Transverse colon (tissue), 4 donors: ENCODE data around the gene CAB39L. TPM values are rescaled to one million over a fixed set of nuclear protein-coding genes. Genes with fewer than 3 reads are reported as not detected.

Experiments
- DNase-seq: peaks from one replicate; pipeline ENCODE4 v3.0.0-alpha.2; 2019
- H3K27ac ChIP-seq, 4 donors: fragments of 200-600 bp; sonication (generic); 2 replicates each; pipeline ENCODE4 v1.5.1; 2016 to 2018; ENCODE audit warnings: inconsistent platforms in 4 of 4
- H3K27me3 ChIP-seq: fragments of 200-600 bp; sonication (generic); 2 replicates; pipeline ENCODE4 v1.5.1; 2017; ENCODE audit warnings: inconsistent platforms
- H3K36me3 ChIP-seq, 4 donors: fragments of 200-600 bp; sonication (generic); 2 replicates each; pipeline ENCODE4 v1.5.1; 2017 to 2019; ENCODE audit warnings: inconsistent platforms in 4 of 4
- H3K4me1 ChIP-seq, 4 donors: fragments of 200-600 bp; sonication (generic); 2 replicates each; pipeline ENCODE4 v1.5.1; 2017 to 2020; ENCODE audit warnings: inconsistent platforms in 4 of 4
- H3K4me3 ChIP-seq, 4 donors: fragments of 200-600 bp; sonication (generic); 1 replicate in 1 of 4; 2 replicates in 3 of 4; pipeline versions ENCODE4 v1.5.1 to v1.6.1; 2017 to 2019; ENCODE audit warnings: inconsistent platforms in 4 of 4
- H3K9me3 ChIP-seq, 2 donors: fragments of 200-600 bp; sonication (generic); 2 replicates each; pipeline ENCODE4 v1.5.1; 2017 to 2019; ENCODE audit warnings: inconsistent platforms in 2 of 2
- EP300 ChIP-seq: sonication (generic); formaldehyde crosslinking; IDR thresholded peaks from one replicate; pipeline ENCODE4 v1.6.1; 2017; ENCODE audit warnings: antibody characterized with exemption, low read depth
- POLR2A ChIP-seq: fragments of 450-650 bp; IDR thresholded peaks from one replicate; pipeline ENCODE4 v1.6.1; 2016; ENCODE audit warnings: antibody characterized with exemption, mild to moderate bottlenecking, moderate library complexity
- POLR2AphosphoS5 ChIP-seq, 3 donors: sonication (generic); formaldehyde crosslinking; IDR thresholded peaks; one replicate each; pipeline ENCODE4 v1.6.1; 2016; ENCODE audit warnings: antibody characterized with exemption in 3 of 3
- WGBS, 2 donors: methylation state at CpG; one replicate each; pipeline ENCODE4 v1.1.5; 2018; ENCODE audit warnings: low coverage in 1 of 2; 5-methylcytosine and 5-hydroxymethylcytosine counted together
- in situ Hi-C, 4 donors: fragments of 200-750 bp; cut with MboI; loops; one replicate each; pipeline versions ENCODE4 v1.15.0 to v1.15.1; 2017; ENCODE audit warnings: low sequenced_read_pairs in 3 of 4, low pct_ligation_motif_present in 1 of 4, low pct_unique_long_range_greater_than_20kb in 1 of 4
- intact Hi-C: fragments of 100-400 bp; cut with DNase I; formaldehyde crosslinking; loops from one replicate; pipeline ENCODE4 v1.15.1; 2023; ENCODE audit warnings: low total_unique reads
- total RNA-seq, 4 donors: library from RNA; depleted of rRNA; stranded (reverse); fragments of >200 nt; gene quantifications; one replicate each; pipeline ENCODE4 v1.1.0, GENCODE V29; 2016
- TF ChIP-seq, protein P1 (sequence below), 5 experiments: fragments of 200-600 bp in 3 of 5; fragments of 450-650 bp in 2 of 5; sonication (generic) in 3 of 5; IDR thresholded peaks; 1 replicate in 2 of 5; 2 replicates in 3 of 5; pipeline ENCODE4 v1.5.1; 2016 to 2017; ENCODE audit warnings: antibody characterized with exemption in 5 of 5, inconsistent platforms in 3 of 5, mild to moderate bottlenecking in 2 of 5, moderate library complexity in 1 of 5

The CAB39L gene
- total RNA-seq, 4 donors from 2014 or later, result 23.5 to 36.7 (median 25.4) TPM

DNA sequence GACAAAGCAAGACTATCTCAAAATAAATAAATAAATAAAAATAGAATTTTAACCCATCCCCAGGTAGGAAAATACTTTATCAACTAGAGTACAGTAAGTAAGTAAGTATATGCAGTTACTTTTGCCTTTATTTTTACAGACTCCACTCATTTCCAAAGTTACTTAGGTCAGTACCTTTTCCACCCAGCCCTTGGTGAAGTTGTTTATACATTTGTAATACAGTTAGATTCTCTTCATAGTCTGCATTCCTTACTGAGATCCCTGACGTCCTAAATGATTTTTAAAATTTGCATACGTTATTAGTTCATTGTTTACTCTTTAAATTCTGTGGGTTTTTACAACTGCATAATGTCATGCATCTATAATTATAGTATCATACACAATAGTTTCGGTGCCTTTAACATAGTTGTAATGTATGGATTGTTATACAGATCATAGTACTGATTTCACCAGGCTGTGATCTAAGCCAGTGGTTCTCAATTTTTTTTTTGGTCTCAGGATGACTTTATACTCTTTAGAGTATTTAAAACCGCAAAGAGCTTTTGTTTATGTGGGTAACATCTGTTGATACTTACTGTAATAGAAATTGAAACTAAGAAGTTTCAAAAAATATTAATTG, 10.6 kb upstream of the CAB39L start:
- H3K27me3 ChIP-seq, result no peaks in the 10 kb centered on the region
- in situ Hi-C loops, result no loop called here

GRCh38 chr13:49453465-49453864, 9.6 kb upstream of the CAB39L start:
- DNase-seq, result no peak
- TF ChIP-seq, protein P1, sequence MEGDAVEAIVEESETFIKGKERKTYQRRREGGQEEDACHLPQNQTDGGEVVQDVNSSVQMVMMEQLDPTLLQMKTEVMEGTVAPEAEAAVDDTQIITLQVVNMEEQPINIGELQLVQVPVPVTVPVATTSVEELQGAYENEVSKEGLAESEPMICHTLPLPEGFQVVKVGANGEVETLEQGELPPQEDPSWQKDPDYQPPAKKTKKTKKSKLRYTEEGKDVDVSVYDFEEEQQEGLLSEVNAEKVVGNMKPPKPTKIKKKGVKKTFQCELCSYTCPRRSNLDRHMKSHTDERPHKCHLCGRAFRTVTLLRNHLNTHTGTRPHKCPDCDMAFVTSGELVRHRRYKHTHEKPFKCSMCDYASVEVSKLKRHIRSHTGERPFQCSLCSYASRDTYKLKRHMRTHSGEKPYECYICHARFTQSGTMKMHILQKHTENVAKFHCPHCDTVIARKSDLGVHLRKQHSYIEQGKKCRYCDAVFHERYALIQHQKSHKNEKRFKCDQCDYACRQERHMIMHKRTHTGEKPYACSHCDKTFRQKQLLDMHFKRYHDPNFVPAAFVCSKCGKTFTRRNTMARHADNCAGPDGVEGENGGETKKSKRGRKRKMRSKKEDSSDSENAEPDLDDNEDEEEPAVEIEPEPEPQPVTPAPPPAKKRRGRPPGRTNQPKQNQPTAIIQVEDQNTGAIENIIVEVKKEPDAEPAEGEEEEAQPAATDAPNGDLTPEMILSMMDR (IDR thresholded peaks at IDR 0.05), result no peak
- TF ChIP-seq POLR2A (no peak), EP300 (no peak), POLR2AphosphoS5 (IDR thresholded peaks at IDR 0.05) (no peak)
- WGBS, 2 donors, result 57 to 70% methylated on average over 5 to 7 of the region's 7 CpGs
- no peaks in the 10 kb centered on the region for H3K36me3 ChIP-seq
- no peak overlapping the region for H3K27ac ChIP-seq
- no peak overlapping the region for H3K4me3 ChIP-seq
- intact Hi-C loops (no loop called here), in situ Hi-C loops (no loop called here)
- peaks cover 0 to 39% (median 1%) of the 10 kb centered on the region in 4 donors for H3K4me1 ChIP-seq
- no peaks in the 10 kb centered on the region for H3K9me3 ChIP-seq
- no peaks in the 10 kb centered on the region for H3K27me3 ChIP-seq

More for the DNA sequence above, 10.6 kb upstream of the CAB39L start:
- intact Hi-C loops, result no loop called here
- Histone ChIP-seq H3K9me3 (no peaks in the 10 kb centered on the region), H3K27ac (peak overlapping the region in 1 of 4 donors; percentile 20), H3K36me3 (no peaks in the 10 kb centered on the region), H3K4me1 (peaks cover 0 to 36% (median 1%) of the 10 kb centered on the region in 4 donors), H3K4me3 (no peak overlapping the region)
- 46 to 48% methylated on average over 4 of the region's 4 CpGs for WGBS, 2 donors
- no peak for DNase-seq
- TF ChIP-seq POLR2A, result no peak
- TF ChIP-seq EP300, result no peak
- no peak for TF ChIP-seq POLR2AphosphoS5 (IDR thresholded peaks at IDR 0.05)
- TF ChIP-seq, protein P1 (IDR thresholded peaks at IDR 0.05), result no peak

DNA sequence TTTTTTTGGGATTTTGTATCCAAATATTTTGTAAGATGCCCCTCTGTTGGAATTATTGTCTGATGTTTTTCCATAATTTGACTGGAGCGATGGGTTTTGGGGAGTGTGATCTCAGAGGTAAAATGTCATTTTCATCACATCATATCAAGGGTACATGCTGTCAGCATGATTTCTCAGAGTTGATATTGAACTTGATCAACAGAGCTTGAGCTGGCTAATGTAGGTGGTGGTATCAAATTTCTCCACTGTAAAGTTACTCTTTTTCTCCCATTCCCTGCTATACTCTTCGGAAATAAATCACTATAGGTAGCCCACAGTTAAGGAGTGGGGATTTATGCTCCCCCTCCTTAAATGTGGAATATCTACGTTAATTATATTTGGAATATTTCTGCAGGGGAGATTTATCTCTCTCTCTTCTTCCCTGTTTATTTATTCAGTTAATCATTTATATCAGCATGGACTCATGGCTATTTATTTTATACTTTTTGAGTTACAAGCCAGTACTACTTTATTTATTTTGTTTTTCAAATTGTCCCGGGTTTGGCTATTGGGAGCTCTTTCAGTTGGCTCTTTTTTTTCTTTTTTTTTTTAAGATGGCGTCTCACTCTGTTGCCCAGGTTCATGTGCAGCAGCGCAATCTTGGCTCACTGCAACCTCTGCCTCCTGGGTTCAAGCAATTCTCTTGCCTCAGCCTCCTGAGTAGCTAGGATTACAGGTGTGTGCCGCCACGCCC, 9.0 kb upstream of the CAB39L start:
- H3K36me3 ChIP-seq, result no peaks in the 10 kb centered on the region
- intact Hi-C loops (no loop called here), in situ Hi-C loops (no loop called here)
- H3K9me3 ChIP-seq, result no peaks in the 10 kb centered on the region
- H3K27me3 ChIP-seq, result no peaks in the 10 kb centered on the region
- H3K4me3 ChIP-seq, result no peak overlapping the region
- H3K4me1 ChIP-seq, result peaks cover 0 to 44% (median 2%) of the 10 kb centered on the region in 4 donors
- WGBS, 2 donors, result 96 to 97% methylated on average over 8 of the region's 8 CpGs
- H3K27ac ChIP-seq, result no peak overlapping the region
- no peak for DNase-seq
- TF ChIP-seq, protein P1 (IDR thresholded peaks at IDR 0.05), result no peak
- no peak for TF ChIP-seq EP300
- no peak for TF ChIP-seq POLR2AphosphoS5 (IDR thresholded peaks at IDR 0.05)
- TF ChIP-seq POLR2A, result no peak

DNA sequence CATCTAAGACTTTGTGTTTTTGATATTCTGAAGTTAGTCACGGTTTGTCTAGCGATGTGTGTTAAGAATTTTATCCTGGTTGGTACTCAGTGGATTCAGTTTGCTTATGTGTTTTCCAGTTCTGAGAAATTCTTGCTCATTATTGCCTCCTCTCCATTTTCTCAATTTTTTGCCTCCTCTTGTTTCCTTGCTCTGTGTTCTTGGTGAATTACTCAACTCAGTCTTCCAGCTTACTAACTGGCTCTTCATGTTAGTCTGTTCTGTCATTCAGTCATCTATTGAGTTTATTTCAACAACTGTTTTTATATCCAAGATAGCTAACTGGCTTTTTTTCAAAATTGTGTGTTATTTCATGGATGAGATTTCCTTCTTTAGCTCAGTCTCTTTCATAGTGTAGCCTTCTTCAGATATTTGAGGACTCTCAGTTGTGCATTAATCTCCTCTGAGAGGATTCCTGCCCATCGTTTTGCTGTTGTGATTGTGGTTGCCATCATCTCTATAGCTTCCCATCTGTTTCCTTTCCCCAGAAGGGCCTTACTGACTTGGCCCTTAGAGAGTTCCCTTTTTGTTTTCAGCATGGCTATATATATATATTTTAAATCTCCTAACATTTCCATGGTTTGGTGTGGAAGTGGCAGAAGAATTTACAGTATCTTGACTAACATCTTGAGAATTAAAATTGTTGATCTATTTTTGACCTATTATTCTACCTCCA, 6.4 kb upstream of the CAB39L start:
- in situ Hi-C loops, result no loop called here

More for the DNA sequence above, 6.4 kb upstream of the CAB39L start:
- Histone ChIP-seq H3K4me3 (no peak overlapping the region), H3K9me3 (no peaks in the 10 kb centered on the region), H3K4me1 (peaks cover 0 to 58% (median 14%) of the 10 kb centered on the region in 4 donors), H3K27me3 (no peaks in the 10 kb centered on the region), H3K36me3 (no peaks in the 10 kb centered on the region), H3K27ac (no peak overlapping the region)
- intact Hi-C loops, result no loop called here
- no peak for DNase-seq
- 78 to 80% methylated on average over 3 of the region's 3 CpGs for WGBS, 2 donors
- TF ChIP-seq POLR2A (no peak), POLR2AphosphoS5 (IDR thresholded peaks at IDR 0.05) (no peak), EP300 (no peak)
- TF ChIP-seq, protein P1 (IDR thresholded peaks at IDR 0.05), result no peak
